BJ (cell line): ENCODE data around the gene TOB1. TPM values are rescaled to one million over a fixed set of nuclear protein-coding genes. Genes with fewer than 3 reads are reported as not detected.

Experiments used
- CTCF ChIA-PET: fragments of 350-600 bp; formaldehyde crosslinking; extraction: SDS; loops from one replicate; lab custom pipeline; 2021; ENCODE audit warnings: antibody characterized with exemption, inconsistent platforms; lab: Yijun Ruan, JAX
- POLR2A ChIA-PET: fragments of 300-600 bp; sonication (Branson Sonifier 250); formaldehyde crosslinking; extraction: SDS; loops from one replicate; lab custom pipeline; 2021; ENCODE audit warnings: antibody characterized with exemption; lab: Charles Lee
- DNase-seq: peaks from one replicate; pipeline ENCODE4 v3.0.0-alpha.2; 2011; ENCODE audit warnings: low read depth
- H3K27me3 ChIP-seq: 2 replicates; pipeline ENCODE4 v1.6.0; 2011; ENCODE audit warnings: low read length; ENCODE audit not compliant: control insufficient read depth, insufficient read depth
- H3K36me3 ChIP-seq: 2 replicates; pipeline ENCODE4 v1.5.1; 2011; ENCODE audit warnings: low read length; ENCODE audit not compliant: control insufficient read depth, insufficient read depth
- H3K4me3 ChIP-seq: 2 replicates; pipeline ENCODE4 v1.5.1; 2011; ENCODE audit warnings: low read depth, mild to moderate bottlenecking, control low read depth, low read length
- CTCF ChIP-seq: IDR thresholded peaks from 2 replicates; pipeline ENCODE4 v1.5.1; 2011; ENCODE audit warnings: low read depth, mild to moderate bottlenecking, control low read depth, inconsistent platforms, low read length, moderate library complexity; ENCODE audit not compliant: insufficient read depth
- polyA plus RNA-seq: library from polyadenylated mRNA; depleted of rRNA; stranded (reverse); fragments of >200 nt; gene quantifications from 2 replicates; pipeline ENCODE4 v1.2.3, GENCODE V29; 2011

Gene TOB1
- polyA plus RNA-seq, 1 experiment: 16.1 TPM

DNA sequence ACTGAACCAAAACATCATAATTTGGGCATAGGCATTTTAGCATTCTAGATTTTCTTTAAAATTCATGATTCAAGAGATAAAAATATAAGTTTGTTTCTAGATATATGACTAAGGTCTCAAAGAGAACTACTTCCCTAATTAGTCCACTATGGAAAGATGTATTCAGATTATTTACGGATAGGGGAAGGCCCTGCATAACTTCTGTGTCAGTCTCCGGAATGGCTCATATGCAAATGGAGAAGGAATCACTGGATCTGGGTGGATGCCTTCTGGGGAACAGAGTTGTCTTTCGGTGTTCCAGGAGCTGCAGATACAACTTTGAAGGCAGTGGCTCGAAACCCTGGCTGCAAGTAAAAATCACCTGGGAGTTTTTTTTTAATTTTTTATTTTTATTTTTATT lies 47.9 kb downstream of the TOB1 start:
- DNase-seq: no peak
- H3K36me3 ChIP-seq: no peaks in the 10 kb centered on the region
- H3K4me3 ChIP-seq: no peak overlapping the region
- ChIA-PET CTCF (interaction anchor here (0.9 to 2.2 kb wide), 5 partner anchors 9 to 51 kb away, joined by 3 to 6 read pairs (median 3); partner anchors contain the start of gene ANKRD40CL), POLR2A (no interaction called here)
- H3K27me3 ChIP-seq: peaks cover 7% of the 10 kb centered on the region; the same call in 1 of the 2 replicates
- TF ChIP-seq CTCF: no peak

DNA sequence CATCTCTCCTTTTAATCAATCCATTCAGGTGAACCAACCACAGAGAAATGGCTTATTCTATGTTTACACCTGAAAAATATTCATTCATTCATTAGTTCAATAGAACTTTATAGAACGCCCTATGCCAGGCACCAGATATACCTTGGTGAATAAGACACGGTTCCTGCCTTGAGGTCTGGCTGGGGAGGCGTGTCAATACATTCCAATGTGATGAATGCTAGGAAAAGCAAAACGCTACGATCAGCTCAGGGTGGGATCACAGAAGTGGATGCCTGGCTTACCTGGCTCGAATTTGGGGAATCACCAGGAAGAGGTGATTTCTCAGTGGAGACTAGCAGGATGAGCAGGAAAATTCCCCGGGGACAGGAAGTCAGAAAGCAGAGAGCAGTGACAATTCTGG lies 48.3 kb downstream of the TOB1 start:
- ChIA-PET CTCF (interaction anchor here (0.9 to 2.3 kb wide), 7 partner anchors 9 to 50 kb away, joined by 3 to 8 read pairs (median 4); partner anchors contain the start of gene ANKRD40CL), POLR2A (no interaction called here)
- TF ChIP-seq CTCF: no peak
- no peak for DNase-seq
- H3K36me3 ChIP-seq: no peaks in the 10 kb centered on the region
- no peak overlapping the region for H3K4me3 ChIP-seq
- H3K27me3 ChIP-seq: peaks cover 5% of the 10 kb centered on the region; the same call in 1 of the 2 replicates

- TF ChIP-seq CTCF: peak; percentile 77
- no peak for DNase-seq
- no peaks in the 10 kb centered on the region for H3K36me3 ChIP-seq
- ChIA-PET CTCF (interaction anchor here (0.6 to 2.3 kb wide), 13 partner anchors 8 to 336 kb away, joined by 3 to 8 read pairs (median 3); partner anchors contain the start of genes ANKRD40CL and NME1), POLR2A (no interaction called here)
- peaks cover 5% of the 10 kb centered on the region; the same call in 1 of the 2 replicates for H3K27me3 ChIP-seq
- H3K4me3 ChIP-seq: no peak overlapping the region
These were observed 49.1 kb downstream of the TOB1 start for GRCh38 chr17:50816771-50817751.

GRCh38 chr17:50816271-50816670 lies 49.9 kb downstream of the TOB1 start:
- Histone ChIP-seq H3K4me3 (no peak overlapping the region), H3K36me3 (no peaks in the 10 kb centered on the region), H3K27me3 (peaks cover 6% of the 10 kb centered on the region; the same call in 1 of the 2 replicates)
- CTCF ChIA-PET: interaction anchor here (0.7 to 2.3 kb wide), 8 partner anchors 7 to 337 kb away, joined by 3 to 8 read pairs (median 3); partner anchors contain the start of gene NME1
- DNase-seq: no peak
- POLR2A ChIA-PET: interaction anchor here (0.6 kb wide), 1 partner anchor 301 kb away, joined by 14 read pairs; no protein-coding TSS in a partner anchor
- TF ChIP-seq CTCF: no peak

DNA sequence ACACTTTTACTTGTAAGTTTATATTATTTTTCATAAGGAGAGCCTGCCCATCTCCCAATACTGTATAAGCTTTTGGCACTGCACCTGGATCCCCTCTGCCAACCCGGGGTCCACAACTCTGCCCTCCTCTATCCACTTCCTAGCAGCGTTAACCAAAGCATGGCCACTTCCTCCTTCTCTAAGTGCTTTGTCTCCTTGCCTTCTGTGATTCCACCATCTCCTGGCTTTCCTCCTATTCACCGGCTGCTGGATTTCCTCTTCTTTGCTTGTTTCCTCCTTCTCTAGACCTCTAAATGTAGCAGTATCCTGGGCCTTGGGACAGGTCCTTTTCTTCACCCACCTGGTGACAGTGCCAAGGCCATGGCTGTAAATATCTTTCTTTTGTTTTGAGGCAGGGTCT lies 50.8 kb downstream of the TOB1 start:
- no peak for TF ChIP-seq CTCF
- peaks cover 11% of the 10 kb centered on the region for H3K27me3 ChIP-seq
- CTCF ChIA-PET: interaction anchor here (0.6 to 1.6 kb wide), 3 partner anchors 20 to 140 kb away, joined by 3 to 4 read pairs (median 3); no protein-coding TSS in a partner anchor

More for the DNA sequence above, 50.8 kb downstream of the TOB1 start:
- no peak for DNase-seq
- Histone ChIP-seq H3K36me3 (no peaks in the 10 kb centered on the region), H3K4me3 (no peak overlapping the region)
- POLR2A ChIA-PET: no interaction called here
